ENCODE results near the gene RIOK1.
"Not testable (repeated sequence)": the region's sequence is repeated elsewhere in the genome, so short reads cannot be mapped to it uniquely, and the experiment has no call there.

RIOK1 gene

DNA sequence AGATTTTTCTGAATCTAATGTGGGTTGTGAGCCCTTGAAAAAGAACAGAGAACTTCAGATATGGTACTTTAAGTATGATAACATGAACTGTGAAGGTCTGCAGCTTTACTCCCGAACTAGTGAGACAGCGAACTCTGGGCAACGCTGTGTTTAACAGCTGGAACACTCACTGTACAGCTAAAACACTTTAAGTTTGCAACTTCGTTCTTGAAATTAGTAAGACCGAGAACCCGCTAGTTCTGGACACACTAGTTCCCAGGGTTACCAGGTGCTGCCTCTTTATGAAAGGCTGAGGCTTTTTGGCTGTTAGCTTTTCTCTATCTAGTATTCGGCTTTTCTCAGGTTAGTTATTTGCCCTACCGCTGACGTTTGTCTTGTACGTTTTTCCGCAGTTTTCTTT, 52.9 kb downstream of the RIOK1 start:
- DNase-seq, result no peak

- no peak for DNase-seq
These were observed 55.5 kb downstream of the RIOK1 start for GRCh38 chr6:7445101-7445500.

DNA sequence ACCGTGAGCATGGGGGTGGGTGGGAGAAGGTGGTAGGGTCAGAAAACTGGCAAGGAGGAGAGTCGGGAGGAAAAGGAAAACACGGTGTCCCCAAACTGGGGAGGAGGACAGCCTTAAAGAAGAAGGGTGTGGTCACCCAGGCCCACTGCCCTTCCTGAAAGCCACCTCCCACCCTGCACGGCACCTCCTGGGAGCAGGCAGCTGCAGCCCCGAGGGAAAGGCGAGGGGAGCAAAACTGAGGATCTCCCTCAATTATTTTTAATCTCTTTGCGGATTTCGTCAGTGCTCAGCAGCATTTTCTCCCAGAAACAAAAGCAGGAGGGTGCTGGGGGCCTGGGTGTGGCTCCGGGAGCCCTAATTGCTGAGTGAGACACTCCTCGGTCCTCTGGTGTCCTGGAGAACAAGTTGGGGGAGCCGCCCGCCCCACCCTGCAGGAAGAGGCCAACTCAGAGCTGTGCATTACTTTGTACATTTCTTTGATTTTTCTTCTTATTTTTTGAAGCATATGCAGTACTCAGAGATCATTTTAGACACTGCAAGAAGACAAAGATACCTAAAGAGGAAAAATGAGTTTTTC, 56.4 kb downstream of the RIOK1 start:
- DNase-seq, result no peak

DNA sequence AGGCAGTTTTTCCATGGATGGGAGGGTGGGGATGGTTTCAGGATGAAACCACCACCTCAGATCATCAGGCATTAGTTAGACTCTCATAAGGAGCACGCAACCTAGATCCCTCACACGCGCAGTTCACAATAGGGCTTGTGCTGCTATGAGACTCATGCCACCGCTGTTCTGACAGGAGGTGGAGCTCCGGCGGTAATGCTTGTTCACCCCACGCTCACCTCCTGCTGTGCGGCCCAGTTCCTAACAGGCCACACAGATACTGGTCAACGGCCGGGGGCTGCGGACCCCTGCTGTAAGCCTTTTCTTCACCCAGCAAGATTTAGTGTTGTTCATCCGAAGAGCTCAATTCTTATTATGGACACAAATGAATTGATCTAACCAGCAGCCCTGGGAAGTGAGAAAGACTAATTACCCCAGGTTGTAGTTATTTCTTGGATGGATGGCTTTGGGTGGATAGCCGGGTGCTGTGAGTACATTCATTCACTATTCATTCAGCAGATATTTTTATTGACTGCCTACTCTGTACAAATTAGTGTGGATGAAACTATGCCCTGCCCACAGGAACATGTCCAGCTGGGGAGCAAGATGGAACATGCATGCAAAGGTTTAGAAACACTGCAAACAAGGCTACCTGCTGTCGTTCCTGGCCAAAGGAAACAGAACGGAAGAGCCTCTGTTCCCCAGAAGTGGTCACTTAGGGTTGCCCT, 57.2 kb downstream of the RIOK1 start:
- peak; percentile 41 for DNase-seq

- DNase-seq, result no peak
These were observed 58.6 kb downstream of the RIOK1 start for GRCh38 chr6:7448232-7448631.

DNA sequence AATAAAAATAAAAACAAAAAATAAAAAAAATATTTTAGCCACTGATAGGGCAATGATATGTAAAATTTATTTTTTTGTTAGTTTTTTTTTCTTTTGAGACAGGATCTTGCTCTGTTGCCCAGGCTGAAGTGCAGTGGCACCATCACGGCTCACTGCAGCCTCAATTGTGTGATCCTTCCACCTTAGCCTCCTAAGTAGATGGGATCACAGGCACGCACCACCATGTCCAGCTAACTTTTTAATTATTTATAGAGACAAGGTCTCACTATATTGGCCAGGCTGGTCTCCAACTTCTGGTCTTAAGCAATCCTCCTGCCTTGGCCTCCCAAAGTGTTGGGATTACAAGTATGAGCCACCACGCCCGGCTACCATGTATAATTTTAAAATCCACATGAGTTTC, 59.4 kb downstream of the RIOK1 start:
- DNase-seq, result no peak

DNA sequence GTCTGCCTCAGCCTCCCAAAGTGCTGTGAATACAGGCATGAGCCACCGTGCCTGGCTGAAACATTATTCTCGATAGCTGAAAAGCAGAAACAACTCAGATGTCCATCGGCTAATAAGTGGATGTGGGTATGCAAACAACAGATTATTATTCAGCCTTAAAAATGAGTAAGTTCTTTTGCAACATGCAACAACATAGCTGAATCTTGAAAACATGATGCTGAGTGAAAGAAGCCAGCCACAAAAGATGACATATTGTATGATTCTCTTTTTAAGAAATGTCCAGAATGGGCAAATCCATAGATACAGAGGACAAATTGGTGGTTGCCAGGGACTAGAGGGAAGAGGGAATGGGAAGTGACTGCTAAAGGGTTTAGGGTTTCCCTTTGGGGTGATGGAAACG, 61.7 kb downstream of the RIOK1 start:
- no peak for DNase-seq

GRCh38 chr6:7452898-7453297, 63.3 kb downstream of the RIOK1 start:
- DNase-seq, result no peak

- no peak for DNase-seq
These were observed 65.2 kb downstream of the RIOK1 start for GRCh38 chr6:7454696-7455358.

GRCh38 chr6:7456302-7456701, 66.7 kb downstream of the RIOK1 start:
- DNase-seq, result not testable (repeated sequence)

DNA sequence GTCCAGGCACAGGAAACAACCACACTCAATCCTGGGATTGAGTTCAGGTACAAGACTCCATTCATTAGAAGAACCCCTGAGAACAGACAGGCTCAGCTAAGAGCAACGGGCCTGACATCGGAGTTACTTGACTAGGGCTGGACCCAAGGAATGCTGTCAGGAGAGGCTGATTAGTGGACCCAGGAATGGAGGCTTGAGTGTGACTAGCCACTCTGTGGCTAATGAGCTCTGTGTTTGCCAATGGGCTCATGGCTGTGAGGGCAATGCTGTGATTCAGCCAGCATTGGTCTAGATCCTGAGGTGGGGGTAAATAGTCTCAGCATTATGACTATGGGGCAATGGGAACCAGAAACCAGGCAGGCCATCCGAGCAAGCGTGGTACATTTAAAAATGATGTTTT, 71.8 kb downstream of the RIOK1 start:
- no peak for DNase-seq

- no peak for DNase-seq
These were observed 74.2 kb downstream of the RIOK1 start for GRCh38 chr6:7463785-7464184.

- no peak for DNase-seq
These were observed 77.6 kb downstream of the RIOK1 start for GRCh38 chr6:7467007-7467897.
